GM04504 (cell line): Measurements from ENCODE around the gene NKAIN2.
"Not testable (repeated sequence)": the region's sequence is repeated elsewhere in the genome, so short reads cannot be mapped to it uniquely, and the experiment has no call there.

Experiments used
- DNase-seq: peaks from one replicate; pipeline ENCODE4 v3.0.0-alpha.2; 2012; ENCODE audit warnings: low read depth

Gene NKAIN2

DNA sequence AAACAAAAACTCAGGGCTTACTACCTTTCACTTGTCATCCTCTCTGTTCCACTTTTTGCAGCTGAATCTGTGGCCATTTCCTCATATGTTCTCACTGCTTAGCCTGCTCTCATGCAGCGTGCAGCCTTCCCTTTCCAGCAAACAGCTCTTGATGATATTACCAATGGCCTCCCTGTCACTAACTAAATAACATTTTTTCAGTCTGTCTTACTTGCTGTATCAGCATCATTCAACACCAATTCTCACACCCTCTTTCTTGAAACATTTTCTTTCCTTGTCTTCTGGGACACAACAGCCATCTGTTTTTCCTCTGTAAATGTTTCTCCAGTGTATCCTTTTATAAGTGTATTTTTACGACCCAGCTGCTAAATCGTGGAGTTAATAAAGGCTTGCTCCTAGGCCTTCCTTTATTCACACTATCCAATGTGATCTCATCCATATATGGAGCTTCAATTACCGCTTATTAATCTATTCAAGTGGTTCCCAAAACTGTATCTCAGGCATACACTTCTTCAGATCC, 634.9 kb downstream of the NKAIN2 start:
- DNase-seq, result no peak

DNA sequence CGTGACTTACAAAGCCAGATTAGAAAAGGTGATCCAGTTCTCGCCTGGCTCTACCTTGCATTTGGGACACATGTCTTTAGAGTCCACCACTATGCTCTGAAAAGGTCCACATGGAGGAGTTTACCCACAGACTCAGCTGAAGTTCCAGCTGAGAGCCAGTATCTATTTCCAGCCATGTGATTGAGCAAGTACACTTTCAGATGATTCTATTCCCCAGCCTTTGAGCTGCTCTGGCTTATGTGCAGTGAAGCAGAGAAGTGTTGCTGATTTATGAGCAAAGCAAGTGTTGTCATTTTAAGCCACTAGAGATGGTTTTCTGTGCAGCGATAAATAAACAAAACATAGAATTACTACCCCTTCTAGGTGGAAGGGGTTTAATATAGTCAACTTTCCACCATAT, 637.8 kb downstream of the NKAIN2 start:
- no peak for DNase-seq

DNA sequence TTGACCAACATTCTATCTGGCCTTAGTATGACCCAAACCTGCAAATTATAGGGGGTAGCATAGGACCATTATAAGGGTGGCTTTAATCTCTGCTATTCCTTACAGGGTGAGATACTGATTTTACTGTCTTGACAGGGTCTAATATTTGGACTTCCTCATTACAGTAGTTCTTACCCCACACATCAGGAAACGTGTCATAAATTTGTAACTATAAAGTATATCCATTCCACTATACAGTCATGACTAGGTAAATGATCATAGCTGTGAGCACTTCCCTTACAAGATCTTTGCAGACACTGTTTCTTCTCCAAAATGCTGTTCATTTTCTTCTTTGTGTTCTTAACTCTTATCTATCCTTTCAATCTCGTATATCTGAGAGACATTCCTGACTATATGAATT, 639.9 kb downstream of the NKAIN2 start:
- no peak for DNase-seq

DNA sequence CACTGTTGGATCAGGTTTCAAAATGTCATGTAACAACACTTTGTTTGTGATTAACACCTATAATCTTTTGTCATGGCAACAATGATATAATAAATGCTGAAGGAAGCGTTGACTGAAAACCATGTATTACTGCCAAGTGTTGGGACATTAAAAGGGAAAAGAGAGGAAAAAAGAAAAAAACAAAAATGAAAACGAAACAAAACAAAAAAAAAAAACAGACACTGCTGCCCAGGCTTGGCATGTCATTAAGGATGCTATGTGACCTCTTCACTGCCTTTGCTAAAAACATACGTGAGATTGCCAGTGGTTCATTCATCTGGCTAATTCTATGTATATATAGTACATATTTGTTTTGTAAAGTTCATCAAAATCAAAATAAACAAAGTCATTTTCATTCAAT, 641.9 kb downstream of the NKAIN2 start:
- DNase-seq, result no peak

DNA sequence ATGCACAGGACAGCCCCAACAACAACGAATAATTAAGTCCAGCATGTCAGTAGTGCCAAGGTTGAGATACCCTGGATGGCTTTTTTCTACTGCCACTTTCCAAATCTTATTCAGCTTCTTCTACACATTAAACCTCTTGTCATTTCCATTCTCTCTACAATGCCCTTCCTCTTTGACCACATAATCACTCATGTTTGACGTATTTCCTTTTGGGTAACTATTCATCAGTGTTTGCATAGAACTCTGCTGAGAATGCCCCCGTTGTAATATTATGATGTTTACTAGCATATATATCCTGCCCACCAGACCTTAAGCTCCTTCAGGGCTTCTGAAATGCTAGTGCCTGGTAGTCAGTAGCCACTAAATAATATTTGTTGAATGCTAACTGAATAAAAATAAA, 643.3 kb downstream of the NKAIN2 start:
- DNase-seq, result no peak

DNA sequence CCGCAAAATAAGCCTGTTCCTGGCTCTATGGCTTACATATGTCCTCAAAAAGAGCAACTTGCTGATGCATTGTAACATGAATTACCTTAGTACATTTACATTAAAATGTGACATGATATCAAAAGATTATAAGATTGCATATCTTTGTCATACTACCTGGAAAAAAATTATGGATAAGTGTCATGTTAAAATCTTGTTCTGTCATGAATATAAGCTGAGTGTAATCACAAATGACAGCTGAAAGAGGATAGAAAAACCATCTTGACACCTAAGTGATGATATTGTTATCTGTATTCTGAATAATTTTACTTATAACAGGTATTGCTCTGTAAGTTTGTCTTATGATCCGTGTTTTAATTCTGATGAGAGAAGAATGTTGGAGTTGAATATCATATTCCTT, 655.6 kb downstream of the NKAIN2 start:
- DNase-seq, result no peak

DNA sequence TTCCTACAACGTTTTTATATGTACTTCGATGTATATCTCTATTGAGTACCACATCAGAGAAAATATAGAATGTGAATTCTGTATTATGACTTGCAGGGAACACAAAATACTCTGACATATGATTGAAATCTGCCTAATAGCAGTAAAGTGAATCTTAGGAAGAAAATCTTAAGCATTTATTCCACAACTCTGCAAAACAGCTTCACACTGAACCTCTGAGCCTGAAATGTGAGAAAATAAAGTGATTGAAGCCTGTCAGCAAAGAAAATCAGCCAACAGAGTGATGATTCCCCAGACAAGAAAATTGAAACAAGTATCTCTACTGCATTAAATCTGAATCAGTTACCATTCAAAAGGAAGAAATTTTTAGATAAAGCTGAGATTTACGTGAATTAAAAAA, 659.1 kb downstream of the NKAIN2 start:
- no peak for DNase-seq

DNA sequence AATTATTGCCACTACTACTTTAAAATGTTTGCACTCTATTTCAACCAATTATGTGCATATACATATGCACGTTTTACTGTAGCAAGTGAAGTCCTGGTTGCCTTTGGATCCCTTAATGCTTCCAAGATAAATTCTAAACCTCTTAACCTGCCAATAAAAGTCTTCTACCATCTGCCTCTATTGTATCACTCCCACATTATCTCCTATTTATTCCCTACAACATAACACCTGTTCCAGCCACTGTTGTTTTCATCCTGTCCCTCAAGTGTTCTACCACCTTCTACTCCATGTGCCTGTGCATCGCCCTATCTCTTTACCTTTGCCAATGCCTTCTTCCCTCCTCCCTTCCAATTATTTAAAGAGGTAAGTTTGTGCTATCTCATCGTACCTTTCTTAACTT, 659.6 kb downstream of the NKAIN2 start:
- no peak for DNase-seq

DNA sequence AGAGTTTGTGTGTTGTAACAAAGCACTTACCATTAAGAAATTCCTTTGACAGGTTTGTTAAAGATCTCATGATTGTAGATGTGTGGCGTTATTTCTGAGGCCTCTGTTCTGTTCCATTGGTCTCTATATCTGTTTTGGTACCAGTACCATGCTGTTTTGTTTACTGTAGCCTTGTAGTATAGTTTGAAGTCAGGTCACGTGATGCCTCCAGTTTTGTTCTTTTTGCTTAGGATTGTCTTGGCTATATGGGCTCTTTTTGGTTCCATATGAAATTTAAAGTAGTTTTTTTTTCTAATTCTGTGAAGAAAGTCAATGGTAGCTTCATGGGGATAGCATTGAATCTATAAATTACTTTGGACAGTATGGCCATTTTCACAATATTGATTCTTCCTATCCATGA, 660.9 kb downstream of the NKAIN2 start:
- not testable (repeated sequence) for DNase-seq

DNA sequence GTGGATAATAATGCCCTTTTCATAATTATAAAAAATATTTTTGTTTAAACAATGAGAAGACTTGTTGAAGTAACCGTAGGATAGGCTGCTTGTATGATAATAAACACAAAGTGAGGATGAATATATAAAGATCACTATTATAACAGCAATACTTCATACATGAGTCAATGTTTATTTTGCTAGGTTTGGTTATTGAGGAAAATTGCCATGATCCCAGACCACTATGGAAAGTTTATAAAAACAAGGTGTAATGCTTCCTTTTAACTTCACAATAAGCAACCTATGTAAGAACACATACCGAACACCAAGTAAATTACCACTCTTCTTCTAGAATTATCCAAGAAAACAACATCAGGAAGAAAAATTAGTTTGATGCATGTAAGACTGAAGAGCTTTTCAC, 663.3 kb downstream of the NKAIN2 start:
- DNase-seq, result no peak

DNA sequence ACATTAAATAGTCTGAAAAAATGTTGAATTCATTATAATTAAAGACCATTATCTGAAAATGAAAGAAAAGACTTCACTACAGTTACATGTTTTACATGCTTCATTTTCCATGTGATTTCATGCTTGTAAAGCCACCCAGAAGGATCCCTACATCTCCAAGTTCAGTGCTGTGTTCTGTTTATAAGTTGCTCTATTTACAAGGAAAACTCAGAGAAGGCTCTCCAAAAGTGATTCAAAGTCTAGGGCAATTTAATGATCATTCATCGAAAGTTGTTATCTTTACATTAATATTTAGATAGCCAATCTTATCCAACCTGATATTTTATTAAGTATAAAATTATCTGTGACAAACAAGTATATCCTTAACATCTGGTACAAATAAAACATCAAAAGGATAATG, 663.7 kb downstream of the NKAIN2 start:
- no peak for DNase-seq

DNA sequence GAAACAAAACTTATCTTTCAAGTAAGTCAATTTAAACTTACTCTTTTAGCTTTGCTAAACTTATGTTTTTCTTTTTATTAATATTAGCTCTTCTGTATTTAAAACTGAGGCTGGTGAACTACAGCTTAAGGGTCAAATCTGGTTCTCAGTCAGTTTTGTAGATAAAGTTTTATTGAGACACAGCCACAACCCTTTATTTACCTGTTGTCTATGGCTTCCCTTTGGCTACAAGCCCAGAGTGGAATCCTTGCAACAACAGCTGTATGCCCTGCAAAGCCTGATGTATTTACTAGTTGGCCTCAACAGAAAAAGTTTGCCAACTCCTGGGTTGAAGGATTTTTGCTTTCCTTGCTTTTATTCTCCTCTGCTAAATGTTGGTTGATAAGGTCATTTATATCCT, 667.1 kb downstream of the NKAIN2 start:
- no peak for DNase-seq

DNA sequence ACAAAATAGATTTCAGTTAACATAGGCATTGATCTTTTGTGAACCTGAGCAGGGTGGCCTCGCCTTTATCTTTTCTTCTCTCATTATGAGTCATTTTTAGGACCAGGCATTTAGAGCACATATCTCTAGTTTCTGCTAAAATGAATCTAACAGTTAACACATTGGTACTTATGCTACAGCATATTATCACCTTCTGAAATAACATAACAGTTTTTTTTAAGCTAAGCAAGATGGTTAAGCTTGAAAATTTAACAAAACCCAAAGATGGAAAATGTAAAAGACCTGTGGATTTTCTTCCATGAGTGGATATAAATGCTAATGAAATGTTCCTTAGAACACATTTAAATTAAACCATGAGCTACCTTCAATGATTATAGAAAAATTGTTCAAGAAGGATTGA, 671.5 kb downstream of the NKAIN2 start:
- DNase-seq, result no peak

DNA sequence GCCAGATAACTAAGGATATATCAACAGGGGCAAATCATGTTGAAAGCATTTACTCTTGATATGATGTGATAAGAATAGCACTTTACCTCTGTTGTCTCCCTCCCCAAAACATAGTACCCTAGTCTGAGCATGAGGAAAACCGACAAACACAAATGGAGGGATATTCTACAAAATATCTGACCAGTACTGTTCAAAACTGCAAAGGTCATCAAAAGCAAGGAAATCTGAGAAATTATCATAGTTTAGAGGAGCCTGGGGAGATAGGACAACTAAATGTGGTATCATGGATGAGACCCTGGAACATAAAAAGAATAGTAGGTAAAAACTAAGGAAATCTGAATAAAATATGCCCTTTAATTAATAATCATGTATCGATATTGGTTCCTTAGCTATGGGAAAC, 675.2 kb downstream of the NKAIN2 start:
- no peak for DNase-seq

DNA sequence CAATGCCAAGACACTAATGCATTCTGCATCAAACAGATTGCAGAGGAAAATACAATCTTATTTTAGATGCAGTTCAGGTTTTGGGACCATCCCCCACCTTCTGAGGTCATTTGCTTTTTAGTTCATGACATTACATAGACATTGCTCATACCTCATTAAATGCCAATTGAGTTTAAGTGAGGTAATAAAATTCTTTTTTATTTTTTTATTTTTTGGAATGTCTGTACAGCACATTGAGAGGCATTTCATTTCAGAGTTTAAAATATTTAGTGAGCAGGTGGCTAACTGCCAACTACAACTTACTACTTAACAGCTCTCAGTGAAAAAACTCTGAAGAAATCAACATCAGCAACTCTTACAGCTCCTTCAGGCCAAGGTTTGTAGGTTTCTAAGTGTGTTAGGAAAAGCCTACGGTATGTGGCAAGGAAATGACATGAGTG, 676.3 kb downstream of the NKAIN2 start:
- no peak for DNase-seq

DNA sequence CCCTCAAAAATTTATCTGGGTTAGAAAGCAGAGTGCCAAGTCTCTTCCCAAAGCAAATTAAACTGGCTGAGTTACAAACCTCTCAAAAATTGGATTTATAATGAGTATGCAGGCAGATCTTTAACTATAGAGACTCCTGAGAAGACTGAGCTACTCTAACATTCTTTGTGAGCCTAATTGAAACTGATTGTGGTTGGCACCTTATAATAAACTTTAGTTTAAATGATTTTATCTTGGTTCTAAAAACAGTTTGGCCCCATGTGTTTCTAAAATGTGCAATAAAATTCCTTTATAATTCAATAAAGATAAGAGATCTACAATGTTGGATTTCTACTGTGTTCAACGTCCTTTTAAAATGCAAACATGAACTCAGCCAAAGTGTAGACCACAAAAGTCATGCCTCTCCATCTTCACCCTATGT, 678.4 kb downstream of the NKAIN2 start:
- DNase-seq, result no peak

DNA sequence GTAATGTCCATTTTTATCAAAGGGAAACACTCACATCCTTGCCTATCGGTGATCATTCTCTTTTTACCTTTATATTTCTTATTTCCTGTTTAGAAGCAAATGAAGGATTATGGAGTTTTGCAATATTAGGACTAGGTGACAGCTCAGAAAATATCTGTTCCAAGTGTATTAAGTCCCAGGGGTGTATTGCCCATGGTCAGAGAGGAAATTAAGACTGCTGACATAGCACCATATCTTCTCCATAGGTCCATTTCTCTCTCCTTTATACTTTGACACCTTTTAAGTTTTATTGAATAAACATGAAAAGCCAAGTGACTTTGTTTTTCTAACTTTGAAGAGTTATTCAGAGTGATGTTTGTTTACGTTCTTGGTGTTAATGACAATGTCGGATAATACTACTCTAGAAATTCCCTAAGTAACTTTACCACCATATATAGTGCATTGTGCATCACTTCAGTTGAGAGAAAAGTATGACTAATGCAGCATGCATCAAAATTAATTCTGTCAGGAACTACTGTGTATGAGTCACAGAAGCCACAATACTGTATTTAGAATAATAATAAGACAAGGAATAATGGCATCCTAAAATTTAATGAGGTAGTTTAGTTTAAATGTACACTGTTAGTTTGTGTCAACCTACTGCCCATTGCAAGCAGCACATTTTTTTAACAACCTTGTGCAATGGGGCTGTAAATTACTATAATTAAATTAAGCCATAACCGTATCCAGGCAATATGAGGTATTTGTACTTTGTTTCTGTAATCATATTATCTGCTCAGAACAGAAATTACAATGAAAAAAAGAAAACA, 684.2 kb downstream of the NKAIN2 start:
- DNase-seq, result no peak

DNA sequence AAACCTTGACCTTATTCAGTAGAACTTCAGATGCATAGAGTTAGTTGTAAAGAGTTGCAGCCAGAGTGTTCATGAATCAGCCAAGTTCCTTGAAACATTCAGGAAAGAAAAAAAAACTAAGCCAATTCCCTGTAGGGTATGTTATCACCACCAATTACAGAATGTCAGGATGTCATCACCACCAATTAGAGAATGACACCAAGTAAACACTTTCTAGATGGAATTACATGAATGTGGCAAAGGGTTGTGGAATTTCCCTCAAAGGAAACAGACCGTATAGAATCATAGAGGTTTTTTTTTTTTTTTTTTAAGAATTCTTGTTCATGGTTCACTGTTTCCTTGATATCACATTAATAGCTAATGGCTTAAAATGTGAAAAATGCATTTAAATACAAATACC, 686.5 kb downstream of the NKAIN2 start:
- DNase-seq, result no peak

DNA sequence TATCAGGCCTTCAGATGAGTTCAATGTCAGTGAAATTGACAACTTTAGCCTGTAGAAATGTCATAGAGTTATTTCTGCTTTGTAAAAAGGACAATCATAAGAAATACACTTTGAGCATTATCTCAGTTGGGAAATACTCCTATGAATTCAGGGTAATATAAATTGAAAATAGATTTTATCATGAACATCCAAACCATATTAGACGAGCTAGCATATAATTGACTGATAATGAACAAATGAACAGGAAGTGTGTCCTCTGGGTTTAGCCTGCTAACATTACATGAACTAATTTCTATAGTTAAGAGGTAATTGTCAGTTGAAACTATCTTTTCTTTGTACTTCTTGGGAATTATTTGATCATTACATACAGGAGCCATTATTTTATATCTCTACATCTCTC, 689.6 kb downstream of the NKAIN2 start:
- no peak for DNase-seq

DNA sequence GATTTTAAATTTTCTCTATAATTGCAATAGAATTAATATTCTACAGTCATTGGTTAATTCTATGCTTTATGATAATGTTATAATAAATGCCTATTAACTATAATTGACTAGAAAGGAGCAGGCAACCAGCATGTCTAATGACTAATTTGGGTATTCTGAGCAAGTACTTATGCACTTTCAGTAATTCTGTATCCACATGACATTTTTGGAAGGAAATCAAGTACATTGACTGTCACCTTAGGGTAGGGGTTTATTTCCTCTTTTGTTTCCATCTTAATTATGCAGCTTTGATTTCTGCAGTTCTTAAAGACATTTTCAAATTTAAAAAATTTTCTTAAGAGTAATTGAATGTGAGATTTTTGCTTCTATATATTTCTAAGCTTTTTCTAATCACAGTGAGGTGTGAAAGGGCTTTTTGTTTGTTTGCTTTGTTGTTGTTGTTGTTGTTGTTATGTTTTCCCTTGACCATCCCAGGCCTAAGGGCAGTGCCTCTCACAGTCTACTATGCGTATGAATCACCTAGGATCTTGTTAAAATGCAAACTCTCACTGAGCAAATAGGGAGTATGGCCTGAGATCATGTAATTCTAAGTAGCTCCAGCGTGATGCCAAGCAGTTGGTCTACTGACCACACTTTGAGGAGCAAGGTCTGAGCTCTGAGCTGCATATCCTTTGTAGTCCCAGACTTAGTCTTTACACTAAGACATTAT, 691.4 kb downstream of the NKAIN2 start:
- DNase-seq, result no peak

DNA sequence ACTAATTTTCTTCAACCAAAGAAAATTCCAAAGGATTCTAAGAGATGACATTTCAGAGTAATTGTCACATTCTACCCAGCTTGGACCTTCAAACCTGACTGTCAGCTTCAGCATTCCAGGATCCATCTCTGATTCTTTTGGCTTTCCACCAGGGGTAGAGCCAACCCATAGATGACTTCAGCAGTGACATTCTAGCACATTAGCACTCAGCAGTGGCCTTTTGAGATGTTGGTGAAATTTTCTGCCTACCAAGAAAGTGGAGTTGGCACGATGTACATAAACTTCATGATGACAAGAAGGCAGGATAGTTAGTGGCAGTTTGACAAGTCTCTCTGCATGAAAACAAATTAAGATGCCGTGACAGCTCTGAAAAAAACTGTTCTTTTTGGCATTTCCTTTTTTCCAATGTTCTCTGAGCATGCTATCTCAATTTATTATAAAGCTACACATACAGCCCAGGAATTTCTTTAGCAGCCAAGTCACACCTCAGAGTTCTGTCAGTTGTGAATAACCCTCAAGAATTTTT, 692.1 kb downstream of the NKAIN2 start:
- no peak for DNase-seq

DNA sequence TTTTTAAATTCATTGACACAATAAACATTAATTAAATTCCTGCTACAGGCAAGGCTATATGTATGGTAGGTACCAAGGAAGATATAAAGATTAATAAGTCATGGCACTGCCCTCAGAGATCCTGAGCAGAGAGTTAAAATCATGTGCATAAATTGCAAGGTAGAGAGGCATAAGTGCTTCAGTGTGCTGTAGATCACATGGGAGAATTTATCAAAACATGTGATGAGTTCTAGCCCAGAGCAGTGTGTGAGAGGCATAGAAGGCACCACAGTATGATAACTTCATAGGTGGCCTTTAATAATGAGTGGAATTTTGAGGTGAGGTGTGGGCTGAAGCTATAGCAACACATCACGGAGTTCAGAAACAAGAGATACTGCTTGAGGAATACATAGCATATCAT, 692.7 kb downstream of the NKAIN2 start:
- DNase-seq, result no peak

DNA sequence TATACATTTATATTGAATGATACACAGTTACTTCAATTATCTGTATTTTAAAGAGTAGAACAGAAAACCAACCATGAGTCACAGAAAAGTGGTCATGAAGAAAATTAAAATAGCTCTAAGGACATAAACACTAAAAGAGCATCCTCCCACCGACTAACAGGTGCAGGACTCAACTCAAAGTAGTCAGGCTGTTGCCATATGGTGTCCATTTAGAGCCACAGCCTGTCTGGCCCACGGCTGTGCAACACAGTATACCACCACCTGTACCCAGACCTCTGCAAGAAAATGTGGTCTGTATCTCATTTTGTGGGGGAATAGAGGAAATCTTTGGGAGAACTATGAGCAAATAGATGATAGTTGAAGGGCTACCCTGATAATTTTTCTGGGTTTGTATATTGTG, 708.8 kb downstream of the NKAIN2 start:
- DNase-seq, result no peak
